ENCODE measurements around the gene CFAP92.
A peak's percentile ranks its signal among the peaks of the same experiment; 100 is the strongest.
"Not testable (repeated sequence)": the region's sequence is repeated elsewhere in the genome, so short reads cannot be mapped to it uniquely, and the experiment has no call there.

Gene CFAP92

GRCh38 chr3:128942161-128942952 is 51.5 kb downstream of the CFAP92 start:
- no peak for DNase-seq (ENCODE audit: low read depth in 4 of 4, low spot score in 1 of 4)

- DNase-seq (ENCODE audit: low read depth in 4 of 4, low spot score in 1 of 4): no peak
These were observed 53.6 kb downstream of the CFAP92 start for GRCh38 chr3:128940252-128940651.

GRCh38 chr3:128936341-128936740 is 57.5 kb downstream of the CFAP92 start:
- DNase-seq (ENCODE audit: low read depth in 4 of 4, low spot score in 1 of 4): no peak

GRCh38 chr3:128935922-128936321 is 58.0 kb downstream of the CFAP92 start:
- no peak for DNase-seq (ENCODE audit: low read depth in 4 of 4, low spot score in 1 of 4)

- DNase-seq (ENCODE audit: low read depth in 4 of 4, low spot score in 1 of 4): no peak
These were observed 60.0 kb downstream of the CFAP92 start for GRCh38 chr3:128933922-128934253.

GRCh38 chr3:128933213-128933921 is 60.5 kb downstream of the CFAP92 start:
- no peak for DNase-seq (ENCODE audit: low read depth in 4 of 4, low spot score in 1 of 4)

GRCh38 chr3:128932516-128933212 is 61.2 kb downstream of the CFAP92 start:
- DNase-seq (ENCODE audit: low read depth in 4 of 4, low spot score in 1 of 4): no peak

GRCh38 chr3:128931046-128931445 is 62.8 kb downstream of the CFAP92 start:
- DNase-seq (ENCODE audit: low read depth in 4 of 4, low spot score in 1 of 4): no peak

GRCh38 chr3:128929364-128929763 is 64.5 kb downstream of the CFAP92 start:
- no peak for DNase-seq (ENCODE audit: low read depth in 4 of 4, low spot score in 1 of 4)

GRCh38 chr3:128923986-128924385 is 69.9 kb downstream of the CFAP92 start:
- DNase-seq (ENCODE audit: low read depth in 4 of 4, low spot score in 1 of 4): not testable (repeated sequence)

GRCh38 chr3:128923576-128923975 is 70.3 kb downstream of the CFAP92 start:
- DNase-seq (ENCODE audit: low read depth in 4 of 4, low spot score in 1 of 4): no peak

GRCh38 chr3:128922804-128923459 is 70.9 kb downstream of the CFAP92 start:
- peak in 3 of 4 experiments; percentile 5 to 44 (median 32) for DNase-seq (ENCODE audit: low read depth in 4 of 4, low spot score in 1 of 4)

GRCh38 chr3:128919988-128920387 is 73.9 kb downstream of the CFAP92 start:
- no peak for DNase-seq (ENCODE audit: low read depth in 4 of 4, low spot score in 1 of 4)

- no peak for DNase-seq (ENCODE audit: low read depth in 4 of 4, low spot score in 1 of 4)
These were observed 76.6 kb downstream of the CFAP92 start for GRCh38 chr3:128917291-128917690.

GRCh38 chr3:128914966-128915645 is 78.8 kb downstream of the CFAP92 start:
- DNase-seq (ENCODE audit: low read depth in 4 of 4, low spot score in 1 of 4): no peak

- DNase-seq (ENCODE audit: low read depth in 4 of 4, low spot score in 1 of 4): no peak
These were observed 82.0 kb downstream of the CFAP92 start for GRCh38 chr3:128911911-128912310.

GRCh38 chr3:128910006-128910405 is 83.9 kb downstream of the CFAP92 start:
- DNase-seq (ENCODE audit: low read depth in 4 of 4, low spot score in 1 of 4): no peak

GRCh38 chr3:128908951-128909350 is 84.9 kb downstream of the CFAP92 start:
- DNase-seq (ENCODE audit: low read depth in 4 of 4, low spot score in 1 of 4): no peak

GRCh38 chr3:128907706-128908445 is 86.0 kb downstream of the CFAP92 start:
- DNase-seq (ENCODE audit: low read depth in 4 of 4, low spot score in 1 of 4): no peak

GRCh38 chr3:128906804-128907525 is 86.9 kb downstream of the CFAP92 start:
- DNase-seq (ENCODE audit: low read depth in 4 of 4, low spot score in 1 of 4): no peak
